HepG2 (cell line): ENCODE results near the gene FAM181A. TPM values are rescaled to one million over a fixed set of nuclear protein-coding genes. Genes with fewer than 3 reads are reported as not detected.

Experiments
- DMTF1 ChIP-seq: sonication (generic); formaldehyde crosslinking; IDR thresholded peaks from 2 replicates; pipeline ENCODE4 v1.4.0; 2020; ENCODE audit warnings: mild to moderate bottlenecking, missing genetic modification reagents
- JUN ChIP-seq: sonication (generic); formaldehyde crosslinking; IDR thresholded peaks from 2 replicates; pipeline ENCODE4 v1.4.0; 2020; ENCODE audit warnings: mild to moderate bottlenecking, missing genetic modification reagents
- KMT2B ChIP-seq: IDR thresholded peaks from 2 replicates; pipeline ENCODE4 v1.6.1; 2016; ENCODE audit warnings: missing genetic modification reagents, missing compliant biosample characterization
- LBX2 ChIP-seq: sonication (generic); formaldehyde crosslinking; IDR thresholded peaks from 2 replicates; pipeline ENCODE4 v1.5.0; 2020; ENCODE audit warnings: missing genetic modification reagents, mild to moderate bottlenecking, borderline replicate concordance
- MAFK ChIP-seq, 2 experiments: IDR thresholded peaks in 1 of 2; conservative IDR thresholded peaks in 1 of 2; 2 replicates each; pipeline ENCODE4 v1.6.1; 2011; ENCODE audit warnings: improper control_type of control experiment in 2 of 2, low read length in 2 of 2
- MLXIP ChIP-seq: sonication (generic); formaldehyde crosslinking; IDR thresholded peaks from 2 replicates; pipeline ENCODE4 v1.9.0; 2021; ENCODE audit warnings: missing genetic modification reagents, borderline replicate concordance
- NRL ChIP-seq: sonication (generic); formaldehyde crosslinking; IDR thresholded peaks from 2 replicates; pipeline ENCODE4 v1.5.0; 2020; ENCODE audit warnings: missing genetic modification reagents, mild to moderate bottlenecking, moderate library complexity, borderline replicate concordance
- TEF ChIP-seq: sonication (generic); formaldehyde crosslinking; IDR thresholded peaks from 2 replicates; pipeline ENCODE4 v1.5.0; 2020; ENCODE audit warnings: missing genetic modification reagents
- TERF1 ChIP-seq: sonication (generic); formaldehyde crosslinking; IDR thresholded peaks from 2 replicates; pipeline ENCODE4 v1.8.0; 2022; ENCODE audit warnings: mild to moderate bottlenecking, missing genetic modification reagents, moderate library complexity
- XBP1 ChIP-seq: sonication (generic); formaldehyde crosslinking; IDR thresholded peaks from 2 replicates; pipeline ENCODE4 v1.5.0; 2020; ENCODE audit warnings: missing genetic modification reagents
- ZNF264 ChIP-seq: sonication (generic); formaldehyde crosslinking; IDR thresholded peaks from 2 replicates; pipeline ENCODE4 v1.4.0; 2020; ENCODE audit warnings: missing genetic modification reagents
- ZNF512 ChIP-seq: sonication (generic); formaldehyde crosslinking; IDR thresholded peaks from 2 replicates; pipeline ENCODE4 v1.4.0; 2020; ENCODE audit warnings: mild to moderate bottlenecking, missing genetic modification reagents
- ZNF768 ChIP-seq: sonication (generic); formaldehyde crosslinking; IDR thresholded peaks from 2 replicates; pipeline ENCODE4 v1.4.0; 2020; ENCODE audit warnings: missing genetic modification reagents
- ZNF775 ChIP-seq: sonication (generic); formaldehyde crosslinking; IDR thresholded peaks from 2 replicates; pipeline ENCODE4 v1.4.0; 2020; ENCODE audit warnings: missing genetic modification reagents, mild to moderate bottlenecking, moderate library complexity, borderline replicate concordance
- polyA plus RNA-seq, 8 experiments: library from polyadenylated mRNA; depleted of rRNA in 3 of 8; stranded (reverse) in 7 of 8; unstranded in 1 of 8; fragments of >200 nt; fragmentation: Illumina TruSeq in 4 of 8; extraction: Trizol in 4 of 8; gene quantifications; 2 replicates each; pipeline versions ENCODE4 v1.2.1 to v1.2.3, GENCODE V29; 2011 to 2016; ENCODE audit warnings: low read depth in 4 of 8, missing spikeins in 1 of 8, mixed read lengths in 1 of 8; ENCODE audit not compliant: insufficient read depth in 1 of 8
- total RNA-seq, 5 experiments: library from RNA; depleted of rRNA; stranded (reverse); fragments of >200 nt; fragmentation: Illumina TruSeq; extraction: Trizol; gene quantifications; 2 replicates each; pipeline ENCODE4 v1.2.3, GENCODE V29; 2016; ENCODE audit warnings: low read depth in 1 of 5

Gene FAM181A
- total and polyA plus RNA-seq, 2 of the 13 experiments (the other 11 are each of a cell fraction or from before 2014, with no cell fraction given) = 1.1 to 1.5 TPM

- TF ChIP-seq MLXIP (CRISPR knock-in tag) (no peak; the same call in 1 of the 2 replicates), XBP1 (CRISPR knock-in tag) (peak; percentile 93; the same call in 1 of the 2 replicates), JUN (CRISPR knock-in tag) (peak; percentile 96), ZNF775 (CRISPR knock-in tag) (no peak), KMT2B (CRISPR knock-in tag) (peak; percentile 84), DMTF1 (CRISPR knock-in tag) (no peak), ZNF768 (peak; percentile 57; the same call in 1 of the 2 replicates), MAFK (conservative IDR thresholded peaks at IDR 0.05 in 1 of 2, IDR thresholded peaks at IDR 0.05 in 1 of 2; ENCODE audit: low read length in 2 of 2) (peak; percentile 39 to 70; a peak in 3 of 4 replicates), ZNF512 (CRISPR knock-in tag) (no peak), TERF1 (CRISPR knock-in tag) (no peak), NRL (CRISPR knock-in tag) (0 out of 2 replicates have a peak, but pooled peaks have one; percentile 53), LBX2 (CRISPR knock-in tag) (0 out of 2 replicates have a peak, but pooled peaks have one; percentile 66), TEF (CRISPR knock-in tag) (no peak), ZNF264 (CRISPR knock-in tag) (peak; percentile 67; the same call in 1 of the 2 replicates)
Observed at GRCh38 chr14:93959239-93960107, 32.3 kb downstream of the FAM181A start (continued).
